Mesothelial cell of epicardium (in vitro differentiated cells): ENCODE measurements around the gene TMPRSS9. TPM values are rescaled to one million over a fixed set of nuclear protein-coding genes. Genes with fewer than 3 reads are reported as not detected.
A peak's percentile ranks its signal among the peaks of the same experiment; 100 is the strongest.

Source experiments
- DNase-seq, 2 experiments: peaks; one replicate each; pipeline ENCODE4 v3.0.0; 2021; ENCODE audit warnings: low spot score in 2 of 2; ENCODE audit not compliant: unreplicated experiment in 2 of 2
- H3K27ac Mint-ChIP-seq: 2 replicates; pipeline ENCODE4 v1.8.0; 2021; ENCODE audit warnings: mixed read lengths
- H3K27me3 Mint-ChIP-seq: 2 replicates; pipeline ENCODE4 v1.8.0; 2021; ENCODE audit warnings: low read depth, mixed read lengths
- H3K36me3 Mint-ChIP-seq: 2 replicates; pipeline ENCODE4 v1.8.0; 2021; ENCODE audit warnings: mixed read lengths
- H3K4me1 Mint-ChIP-seq: 2 replicates; pipeline ENCODE4 v1.8.0; 2021; ENCODE audit warnings: mixed read lengths
- H3K4me3 Mint-ChIP-seq: 2 replicates; pipeline ENCODE4 v1.8.0; 2021; ENCODE audit warnings: mild to moderate bottlenecking, moderate library complexity, mixed read lengths
- H3K9me3 Mint-ChIP-seq: 2 replicates; pipeline ENCODE4 v1.8.0; 2021; ENCODE audit warnings: mixed read lengths
- total RNA-seq: library from RNA; stranded (reverse); gene quantifications from 3 replicates; pipeline ENCODE4 v1.2.1, GENCODE V29; 2021
- TF ChIP-seq, protein P1 (sequence below): fragments of 200-600 bp; sonication (generic); IDR thresholded peaks from one replicate; pipeline ENCODE4 v1.5.0; 2021; ENCODE audit warnings: antibody characterized with exemption; ENCODE audit not compliant: unreplicated experiment

TMPRSS9 gene
- 0.84 to 1.4 TPM (median 1.2 TPM) in 3 replicates for total RNA-seq

DNA sequence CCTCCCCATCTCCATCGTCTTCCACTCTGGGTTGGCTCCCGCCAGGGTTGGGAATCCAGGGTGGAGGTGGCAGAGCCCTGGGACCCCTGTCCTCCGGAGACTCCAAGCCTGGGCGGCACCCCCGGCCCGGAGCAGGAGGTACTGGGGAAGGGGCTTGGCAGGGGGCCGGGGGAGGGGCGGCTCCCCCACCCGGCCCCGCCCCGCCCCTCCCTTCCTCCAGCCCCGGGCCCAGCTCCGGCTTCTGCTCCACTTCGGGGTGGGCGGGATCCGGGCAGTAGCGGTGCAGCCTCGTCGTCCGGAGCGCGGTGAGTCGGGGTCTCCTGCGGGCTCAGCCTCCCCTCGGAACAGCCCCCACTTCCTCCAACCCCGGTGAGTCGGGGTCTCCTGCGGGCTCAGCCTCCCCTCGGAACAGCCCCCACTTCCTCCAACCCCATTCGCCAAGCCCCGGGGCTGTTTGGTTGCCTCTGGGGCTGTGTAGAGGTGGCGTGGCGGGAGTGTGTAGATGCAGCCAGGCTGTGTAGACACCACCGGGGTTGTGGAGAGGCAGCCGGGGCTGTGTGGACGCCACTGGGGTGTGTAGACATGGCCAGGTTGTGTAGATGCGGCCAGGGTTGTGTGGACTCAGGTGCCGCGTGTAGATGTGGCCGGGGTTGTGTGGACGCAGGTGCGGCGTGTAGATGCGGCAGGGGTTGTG lies at the start of gene TMPRSS9:
TSS of gene TMPRSS9 (plus strand) at position 274 of the 694 bp plus-strand sequence. CDS start 29,521 bp downstream, outside the sequence.
- DNase-seq, result no peak
- peak within 1 kb of the TSS; percentile 13 for H3K4me3 Mint-ChIP-seq
- H3K9me3 Mint-ChIP-seq, result no peaks in the 10 kb centered on the region
- H3K27me3 Mint-ChIP-seq, result peaks cover 20% of the 10 kb centered on the region
- no peak within 1 kb of the TSS for H3K27ac Mint-ChIP-seq
- H3K4me1 Mint-ChIP-seq, result peaks cover 8% of the 10 kb centered on the region
- TF ChIP-seq, protein P1, sequence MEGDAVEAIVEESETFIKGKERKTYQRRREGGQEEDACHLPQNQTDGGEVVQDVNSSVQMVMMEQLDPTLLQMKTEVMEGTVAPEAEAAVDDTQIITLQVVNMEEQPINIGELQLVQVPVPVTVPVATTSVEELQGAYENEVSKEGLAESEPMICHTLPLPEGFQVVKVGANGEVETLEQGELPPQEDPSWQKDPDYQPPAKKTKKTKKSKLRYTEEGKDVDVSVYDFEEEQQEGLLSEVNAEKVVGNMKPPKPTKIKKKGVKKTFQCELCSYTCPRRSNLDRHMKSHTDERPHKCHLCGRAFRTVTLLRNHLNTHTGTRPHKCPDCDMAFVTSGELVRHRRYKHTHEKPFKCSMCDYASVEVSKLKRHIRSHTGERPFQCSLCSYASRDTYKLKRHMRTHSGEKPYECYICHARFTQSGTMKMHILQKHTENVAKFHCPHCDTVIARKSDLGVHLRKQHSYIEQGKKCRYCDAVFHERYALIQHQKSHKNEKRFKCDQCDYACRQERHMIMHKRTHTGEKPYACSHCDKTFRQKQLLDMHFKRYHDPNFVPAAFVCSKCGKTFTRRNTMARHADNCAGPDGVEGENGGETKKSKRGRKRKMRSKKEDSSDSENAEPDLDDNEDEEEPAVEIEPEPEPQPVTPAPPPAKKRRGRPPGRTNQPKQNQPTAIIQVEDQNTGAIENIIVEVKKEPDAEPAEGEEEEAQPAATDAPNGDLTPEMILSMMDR, result no peak
- no peaks in the 10 kb centered on the region for H3K36me3 Mint-ChIP-seq

DNA sequence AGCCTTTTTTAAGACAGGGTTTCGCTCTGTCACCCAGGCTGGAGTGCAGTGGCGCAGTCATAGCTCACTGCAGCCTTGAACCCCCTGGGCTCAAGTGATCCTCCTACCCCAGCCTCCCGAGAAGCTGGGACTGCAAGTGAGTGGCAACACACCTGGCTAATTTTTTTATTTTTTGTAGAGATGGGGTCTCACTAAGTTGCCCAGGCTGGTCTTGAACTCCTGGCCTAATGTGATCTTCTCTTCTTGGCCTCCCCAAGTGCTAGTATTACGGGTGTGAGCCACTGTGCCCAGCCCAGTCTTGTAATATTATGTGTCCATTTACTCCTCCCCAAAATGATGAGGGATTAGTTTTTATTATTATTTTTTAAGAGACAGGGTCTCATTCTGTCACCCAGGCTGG lies 49.0 kb upstream of the TMPRSS9 start:
- TF ChIP-seq, protein P1, result no peak
- Mint-ChIP-seq H3K4me1 (peaks cover 2% of the 10 kb centered on the region), H3K36me3 (no peaks in the 10 kb centered on the region), H3K4me3 (no peak overlapping the region), H3K9me3 (peaks cover 12% of the 10 kb centered on the region), H3K27ac (no peak overlapping the region), H3K27me3 (peaks cover 61% of the 10 kb centered on the region)
- DNase-seq, result no peak

DNA sequence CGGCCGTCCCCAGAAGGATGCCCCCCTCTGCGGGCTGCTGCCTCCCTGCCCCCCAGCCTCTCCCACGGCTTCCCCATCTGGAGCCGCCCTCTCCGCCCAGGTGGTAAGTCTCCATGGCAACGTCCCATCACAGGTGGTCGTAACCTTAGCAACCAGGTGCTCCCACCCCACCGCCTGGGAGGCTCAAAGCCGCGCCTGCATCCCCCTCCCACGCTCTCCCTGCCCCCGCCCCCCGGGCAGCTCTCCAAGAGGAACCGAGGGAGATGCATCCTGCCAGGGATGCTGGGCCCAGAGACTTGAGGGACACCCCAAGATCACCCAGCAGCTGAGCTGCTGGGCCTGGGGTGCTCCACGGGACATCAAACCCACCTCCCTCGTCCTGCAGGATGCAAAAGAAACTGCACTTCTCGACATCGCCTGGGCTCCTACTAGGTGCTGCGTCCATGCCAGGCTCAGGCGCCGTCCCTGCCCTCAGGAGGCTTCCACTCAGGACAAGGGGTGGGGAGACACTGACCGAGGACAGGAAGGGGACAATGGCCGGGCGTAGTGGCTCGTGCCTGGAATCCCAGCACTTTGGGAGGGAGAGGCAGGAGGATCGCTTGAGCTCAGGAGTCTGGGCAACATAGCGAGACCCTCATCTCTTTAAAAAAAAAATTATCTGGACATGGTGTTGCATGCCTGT lies 47.1 kb upstream of the TMPRSS9 start:
- no peak overlapping the region for H3K27ac Mint-ChIP-seq
- H3K36me3 Mint-ChIP-seq, result no peaks in the 10 kb centered on the region
- peaks cover 2% of the 10 kb centered on the region for H3K4me1 Mint-ChIP-seq
- TF ChIP-seq, protein P1, result no peak
- H3K27me3 Mint-ChIP-seq, result peaks cover 48% of the 10 kb centered on the region
- H3K9me3 Mint-ChIP-seq, result peaks cover 12% of the 10 kb centered on the region
- no peak for DNase-seq
- no peak overlapping the region for H3K4me3 Mint-ChIP-seq

DNA sequence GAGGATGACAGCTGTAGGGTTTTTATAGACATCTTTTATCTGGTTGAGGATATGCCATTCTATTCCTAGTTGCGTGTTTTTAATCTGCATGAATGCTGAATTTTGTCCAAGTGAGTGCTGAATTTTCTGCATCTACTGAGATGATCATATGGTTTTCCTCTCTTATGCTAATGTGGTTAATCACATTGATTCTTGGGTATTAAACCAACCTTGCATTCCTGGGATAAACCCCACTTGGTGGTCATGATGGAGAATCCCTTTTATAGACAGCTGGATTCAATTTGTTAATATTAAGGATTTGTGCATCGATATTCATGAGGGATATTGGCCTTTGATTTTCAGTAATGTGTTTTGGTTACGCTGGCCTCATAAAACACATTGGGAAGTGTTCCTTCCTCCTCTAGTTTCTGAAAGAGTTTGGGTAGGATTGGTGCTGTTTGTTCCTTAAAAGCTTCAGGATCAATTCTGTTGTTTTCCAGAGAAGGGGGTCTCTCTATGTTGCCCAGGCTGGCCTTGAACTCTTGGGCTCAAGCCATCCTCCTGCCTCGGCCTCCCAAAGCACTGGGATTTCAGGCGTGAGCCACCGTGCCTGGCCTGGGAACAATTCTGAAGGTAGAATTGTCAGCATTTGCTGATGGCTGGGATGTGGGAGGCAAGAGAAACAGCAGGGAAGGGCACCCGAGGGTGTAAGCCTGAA lies 44.8 kb upstream of the TMPRSS9 start:
- Mint-ChIP-seq H3K4me1 (no peaks in the 10 kb centered on the region), H3K4me3 (no peak overlapping the region), H3K27ac (no peak overlapping the region), H3K27me3 (peaks cover 27% of the 10 kb centered on the region), H3K36me3 (no peaks in the 10 kb centered on the region), H3K9me3 (peaks cover 12% of the 10 kb centered on the region)
- no peak for DNase-seq
- TF ChIP-seq, protein P1, result no peak

DNA sequence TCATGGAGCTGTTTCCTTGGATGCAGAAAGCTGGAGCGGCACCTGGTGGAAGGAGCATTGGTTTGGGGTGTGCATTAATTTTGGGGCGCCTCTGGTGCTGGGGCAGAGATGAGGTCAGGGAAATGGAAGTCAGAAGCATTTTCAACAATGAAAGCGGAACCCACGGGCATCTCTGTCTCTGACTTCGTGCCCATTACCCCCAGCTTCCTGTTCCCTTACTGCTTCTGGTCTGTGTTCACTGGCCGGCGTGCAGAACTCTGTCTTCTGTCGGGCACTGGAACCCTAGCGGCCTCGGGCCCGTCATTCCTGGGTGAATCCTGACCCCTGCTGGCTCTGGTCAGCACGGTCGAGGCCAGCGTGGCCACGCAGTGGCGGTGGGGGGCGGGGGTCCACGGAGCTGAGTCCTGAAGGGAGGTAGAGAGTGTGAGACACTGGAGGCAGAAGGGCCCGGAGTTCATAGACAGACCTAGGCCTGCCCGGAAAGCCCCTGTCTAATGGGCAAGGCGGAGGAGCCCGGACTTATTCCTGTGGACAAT lies 44.2 kb upstream of the TMPRSS9 start:
- TF ChIP-seq, protein P1, result peak; percentile 18
- Mint-ChIP-seq H3K27ac (no peak overlapping the region), H3K4me1 (no peaks in the 10 kb centered on the region), H3K36me3 (no peaks in the 10 kb centered on the region), H3K9me3 (peaks cover 12% of the 10 kb centered on the region), H3K27me3 (peaks cover 21% of the 10 kb centered on the region), H3K4me3 (no peak overlapping the region)
- DNase-seq, result no peak
